NCI-H1048 (cell line): Measurements from ENCODE around the gene ST14.
"Not testable (repeated sequence)": the region's sequence is repeated elsewhere in the genome, so short reads cannot be mapped to it uniquely, and the experiment has no call there.

Experiments used
- DNase-seq: peaks from one replicate; lab custom pipeline; 2025; lab: John Stamatoyannopoulos, UW

Gene ST14

DNA sequence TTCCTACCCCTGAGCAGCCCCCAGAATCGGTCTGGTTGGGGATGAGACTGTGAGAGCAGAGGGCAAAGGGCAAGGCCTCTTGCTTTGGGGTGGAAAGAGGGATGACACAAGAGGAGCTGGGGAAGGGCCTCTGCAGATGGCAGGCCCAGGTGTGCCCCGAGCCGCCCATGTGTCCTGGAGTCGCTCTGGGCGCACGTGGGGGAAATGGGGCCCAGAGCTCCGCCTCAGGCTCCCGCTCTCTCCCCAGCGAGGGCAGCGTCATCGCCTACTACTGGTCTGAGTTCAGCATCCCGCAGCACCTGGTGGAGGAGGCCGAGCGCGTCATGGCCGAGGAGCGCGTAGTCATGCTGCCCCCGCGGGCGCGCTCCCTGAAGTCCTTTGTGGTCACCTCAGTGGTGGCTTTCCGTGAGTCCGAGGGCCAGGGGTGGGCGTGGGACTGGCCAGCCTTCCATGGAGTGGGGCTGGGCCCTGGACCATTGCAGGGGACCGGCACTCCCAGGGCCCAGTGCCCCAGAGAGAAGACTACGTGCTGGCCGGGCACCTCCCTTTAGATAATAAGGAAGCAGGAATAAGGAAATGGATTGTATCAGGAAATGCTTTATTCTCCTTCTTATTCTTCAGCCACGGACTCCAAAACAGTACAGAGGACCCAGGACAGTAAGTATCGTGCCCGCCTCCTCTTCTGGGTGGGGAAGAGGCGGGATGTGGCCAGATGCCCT lies 30.1 kb downstream of the ST14 start:
- DNase-seq: no peak

DNA sequence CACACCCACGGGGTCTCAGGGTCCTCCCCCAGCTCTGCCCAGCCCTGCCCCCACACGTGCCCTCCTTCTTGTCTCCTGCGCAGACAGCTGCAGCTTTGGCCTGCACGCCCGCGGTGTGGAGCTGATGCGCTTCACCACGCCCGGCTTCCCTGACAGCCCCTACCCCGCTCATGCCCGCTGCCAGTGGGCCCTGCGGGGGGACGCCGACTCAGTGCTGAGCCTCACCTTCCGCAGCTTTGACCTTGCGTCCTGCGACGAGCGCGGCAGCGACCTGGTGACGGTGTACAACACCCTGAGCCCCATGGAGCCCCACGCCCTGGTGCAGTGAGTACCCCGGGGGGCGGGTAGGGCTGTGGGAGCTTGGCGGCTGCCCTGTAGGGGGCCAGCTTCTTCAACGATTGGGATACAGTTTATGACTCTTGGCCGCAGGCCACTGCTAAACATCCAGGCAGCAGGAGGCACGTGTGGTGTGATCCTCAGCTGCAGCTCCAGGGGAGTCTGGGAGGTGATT lies 30.8 kb downstream of the ST14 start:
- DNase-seq: no peak

DNA sequence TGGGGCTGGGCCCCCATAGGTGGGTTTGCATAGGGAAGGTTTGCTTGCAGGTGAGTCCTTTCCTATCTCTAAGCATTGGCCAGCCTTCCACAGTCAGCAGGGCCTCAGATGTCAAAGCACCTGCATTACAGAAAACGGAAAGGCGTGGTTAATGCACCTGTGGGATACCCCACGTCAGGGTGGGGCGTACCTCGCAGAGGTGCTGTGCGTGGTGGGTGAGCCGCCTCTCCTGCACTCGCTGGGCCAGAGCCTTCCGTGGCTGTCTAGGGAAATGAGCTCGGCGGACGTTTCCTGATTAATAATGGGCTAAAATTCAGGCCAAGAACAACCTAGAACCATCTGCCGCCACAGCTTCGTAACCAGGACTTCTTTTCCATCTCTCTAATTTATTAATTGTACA lies 32.3 kb downstream of the ST14 start:
- DNase-seq: no peak

DNA sequence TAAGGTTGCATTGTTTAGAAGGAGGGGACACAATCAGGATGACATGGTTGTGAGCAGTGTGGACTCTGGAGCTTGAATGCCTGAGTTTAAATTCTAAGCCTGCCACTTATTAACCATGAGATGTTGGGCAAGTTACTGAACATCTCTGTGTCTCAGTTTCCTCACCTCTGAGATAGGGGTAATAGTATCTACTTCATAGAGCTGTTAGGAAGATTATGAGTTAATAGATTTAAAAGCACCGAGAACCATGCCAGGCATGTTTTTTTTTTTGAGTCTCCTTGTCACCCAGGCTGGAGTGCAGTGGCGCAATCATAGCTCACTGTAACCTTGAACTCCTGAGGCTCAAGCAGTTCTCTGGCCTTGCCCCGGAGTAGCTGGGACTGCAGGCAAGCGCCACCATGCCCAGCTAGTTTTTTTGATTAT lies 33.3 kb downstream of the ST14 start:
- DNase-seq: no peak

DNA sequence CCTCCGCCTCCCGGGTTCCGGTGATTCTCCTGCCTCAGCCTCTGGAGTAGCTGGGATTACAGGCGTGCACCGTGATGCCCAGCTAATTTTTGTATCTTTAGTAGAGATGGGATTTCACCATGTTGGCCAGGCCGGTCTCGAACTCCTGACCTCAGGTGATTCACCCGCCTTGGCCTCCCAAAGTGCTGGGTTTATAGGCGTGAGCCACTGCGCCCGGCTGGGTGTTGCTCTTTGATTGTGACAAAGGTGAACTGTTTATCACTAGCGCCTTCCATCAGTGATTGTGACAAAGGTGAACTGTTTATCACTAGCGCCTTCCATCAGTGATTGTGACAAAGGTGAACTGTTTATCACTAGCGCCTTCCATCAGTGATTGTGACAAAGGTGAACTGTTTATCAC lies 34.0 kb downstream of the ST14 start:
- DNase-seq: not testable (repeated sequence)

DNA sequence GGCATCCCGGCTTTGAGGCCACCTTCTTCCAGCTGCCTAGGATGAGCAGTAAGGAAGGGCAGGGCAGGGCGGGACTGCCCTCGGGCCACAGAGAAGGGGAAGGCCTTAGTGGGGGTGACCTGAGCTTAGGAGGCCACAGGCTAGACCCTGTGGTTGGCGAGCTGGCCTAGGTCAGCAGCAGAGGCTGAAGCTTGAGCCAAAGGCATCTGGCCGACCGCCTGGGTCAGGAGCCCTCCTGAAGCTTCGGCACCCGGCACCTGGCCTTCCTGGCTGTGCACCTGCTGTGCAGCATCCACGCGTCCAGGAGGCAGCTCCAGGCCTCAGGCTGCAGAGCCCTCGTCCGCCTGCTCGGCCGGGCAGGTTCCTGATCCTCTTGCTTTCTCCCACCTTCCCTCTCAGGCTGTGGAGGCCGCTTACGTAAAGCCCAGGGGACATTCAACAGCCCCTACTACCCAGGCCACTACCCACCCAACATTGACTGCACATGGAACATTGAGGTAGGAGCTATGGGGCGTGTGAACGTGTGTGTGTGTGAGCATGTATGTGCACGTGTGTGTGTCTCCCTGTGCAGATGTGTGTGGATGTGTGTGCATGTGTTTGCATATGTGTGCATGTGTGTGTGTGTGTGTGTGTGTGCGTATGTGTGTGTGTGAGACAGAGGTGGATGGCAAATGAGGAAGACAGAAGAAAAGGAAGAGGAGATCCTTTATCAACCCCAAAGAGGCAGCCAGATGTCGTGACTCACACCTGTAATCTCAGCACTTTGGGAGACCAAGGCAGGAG lies 34.9 kb downstream of the ST14 start:
- DNase-seq: no peak

DNA sequence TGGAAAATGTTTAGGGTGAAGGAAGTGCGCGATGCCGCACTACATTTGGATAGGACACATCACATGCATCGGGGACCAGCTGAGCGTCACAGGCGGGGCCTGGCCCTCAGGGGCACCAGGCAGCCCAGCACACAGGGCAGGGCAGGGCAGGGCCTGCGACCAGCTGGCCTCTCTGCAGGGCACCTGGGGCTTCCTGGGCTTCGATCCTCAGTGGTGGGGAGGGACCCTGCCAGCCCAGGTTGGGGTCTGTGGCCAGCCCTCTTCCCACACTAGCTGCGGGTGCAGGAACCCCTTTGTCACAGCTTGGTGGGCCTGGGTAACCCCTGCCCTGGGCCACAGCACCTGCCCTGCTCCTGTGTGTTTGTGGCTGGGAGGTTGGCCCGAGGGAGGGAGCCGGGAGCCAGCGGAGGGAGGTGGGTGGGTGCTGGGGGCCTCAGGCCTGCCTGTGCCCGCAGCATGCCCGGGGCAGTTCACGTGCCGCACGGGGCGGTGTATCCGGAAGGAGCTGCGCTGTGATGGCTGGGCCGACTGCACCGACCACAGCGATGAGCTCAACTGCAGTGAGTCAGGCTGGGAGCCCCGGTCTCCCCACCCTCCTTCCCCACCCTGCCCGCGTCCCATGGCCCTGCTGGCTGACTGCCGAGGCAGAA lies 37.9 kb downstream of the ST14 start:
- DNase-seq: no peak

DNA sequence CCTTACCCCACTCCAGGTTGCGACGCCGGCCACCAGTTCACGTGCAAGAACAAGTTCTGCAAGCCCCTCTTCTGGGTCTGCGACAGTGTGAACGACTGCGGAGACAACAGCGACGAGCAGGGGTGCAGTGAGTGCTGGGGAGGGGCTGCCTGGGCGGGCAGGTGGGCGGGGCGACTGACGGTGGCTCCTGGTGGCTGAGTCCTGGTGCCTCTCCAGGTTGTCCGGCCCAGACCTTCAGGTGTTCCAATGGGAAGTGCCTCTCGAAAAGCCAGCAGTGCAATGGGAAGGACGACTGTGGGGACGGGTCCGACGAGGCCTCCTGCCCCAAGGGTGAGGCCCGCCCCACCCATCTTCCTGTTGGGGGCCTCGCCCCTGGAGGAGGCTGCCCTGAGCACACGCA lies 38.7 kb downstream of the ST14 start:
- DNase-seq: no peak

DNA sequence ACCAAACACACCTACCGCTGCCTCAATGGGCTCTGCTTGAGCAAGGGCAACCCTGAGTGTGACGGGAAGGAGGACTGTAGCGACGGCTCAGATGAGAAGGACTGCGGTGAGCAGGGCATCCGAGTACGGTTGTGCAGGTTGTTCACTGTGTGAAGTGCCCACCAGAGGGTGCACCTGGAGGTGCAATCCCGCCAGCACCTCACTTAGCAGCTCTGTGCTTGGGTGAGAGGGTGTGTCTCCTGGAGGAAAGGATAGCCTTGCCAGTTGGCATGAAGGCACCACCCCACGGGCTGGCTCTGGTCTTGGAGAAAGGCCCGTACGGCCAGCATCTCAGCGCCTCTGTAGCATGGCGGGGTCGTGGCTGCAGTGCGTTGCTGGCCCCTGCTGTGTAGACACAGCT lies 39.4 kb downstream of the ST14 start:
- DNase-seq: no peak

DNA sequence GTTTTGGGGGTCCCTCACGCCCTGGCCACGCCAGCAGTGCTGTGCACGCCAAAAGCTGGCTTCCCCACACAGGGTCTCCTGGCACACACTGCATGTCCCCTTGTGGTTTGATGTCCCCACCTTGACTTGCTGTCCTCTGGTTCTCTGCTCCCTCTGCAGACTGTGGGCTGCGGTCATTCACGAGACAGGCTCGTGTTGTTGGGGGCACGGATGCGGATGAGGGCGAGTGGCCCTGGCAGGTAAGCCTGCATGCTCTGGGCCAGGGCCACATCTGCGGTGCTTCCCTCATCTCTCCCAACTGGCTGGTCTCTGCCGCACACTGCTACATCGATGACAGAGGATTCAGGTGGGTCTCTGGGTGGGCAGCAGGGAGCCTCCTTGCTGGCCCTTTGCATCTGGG lies 40.2 kb downstream of the ST14 start:
- no peak for DNase-seq

DNA sequence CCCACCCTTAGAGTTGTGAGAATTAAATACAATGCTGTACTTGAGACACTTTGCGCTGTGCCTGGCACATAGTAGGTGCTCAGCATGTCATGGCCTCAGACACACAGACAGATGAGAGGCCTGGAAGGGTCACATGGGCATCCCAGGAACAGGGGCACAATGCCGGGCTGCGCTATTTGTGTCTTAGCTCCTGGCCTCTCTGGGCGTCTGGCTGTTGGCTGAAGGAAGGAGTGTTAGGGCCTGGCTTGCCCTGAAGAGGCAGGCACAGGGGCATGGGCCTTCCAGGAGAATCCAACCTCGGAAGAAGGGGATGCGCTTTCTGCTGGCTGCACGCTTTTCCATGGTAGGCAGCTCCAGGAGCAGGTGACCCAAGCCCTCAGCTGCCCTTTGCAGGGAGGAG lies 41.4 kb downstream of the ST14 start:
- DNase-seq: no peak

DNA sequence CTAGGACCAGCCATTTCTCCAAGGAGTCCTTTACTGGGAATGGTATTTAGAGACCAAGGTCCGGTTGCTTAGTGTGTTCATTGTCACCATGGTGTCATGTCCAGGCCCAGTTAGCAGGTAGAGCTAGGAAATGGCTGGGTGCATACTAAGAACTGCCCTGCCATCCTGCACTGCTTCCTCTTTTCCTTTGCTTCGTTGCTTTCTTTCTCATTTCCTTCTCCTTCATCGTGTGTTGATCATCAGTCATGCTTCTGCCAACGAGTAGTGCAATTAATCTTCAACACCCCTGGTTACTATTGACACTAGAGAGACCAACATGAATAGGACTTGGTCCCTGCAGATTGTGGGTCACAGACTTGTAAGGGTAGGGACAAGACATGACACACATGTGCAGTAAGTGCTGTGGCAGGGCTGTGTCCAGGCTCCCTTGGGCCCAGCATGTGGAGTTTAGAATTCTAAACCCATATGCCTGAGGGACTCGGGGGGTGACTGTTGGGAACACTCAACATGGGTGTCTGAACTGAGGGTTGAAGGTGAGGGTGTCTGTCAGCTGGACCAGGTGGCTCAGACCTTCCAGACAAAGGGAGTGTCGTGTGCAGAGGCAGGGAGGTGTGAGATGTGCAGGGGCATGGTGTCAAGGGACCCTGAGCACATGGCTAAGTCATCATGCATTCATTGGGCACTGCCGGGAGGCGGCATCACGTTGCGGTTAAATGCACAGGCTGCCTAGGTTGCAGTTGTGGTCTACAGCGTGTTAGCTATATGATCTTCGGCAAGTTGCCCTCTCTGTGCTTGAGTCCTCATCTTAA lies 42.6 kb downstream of the ST14 start:
- DNase-seq: no peak

DNA sequence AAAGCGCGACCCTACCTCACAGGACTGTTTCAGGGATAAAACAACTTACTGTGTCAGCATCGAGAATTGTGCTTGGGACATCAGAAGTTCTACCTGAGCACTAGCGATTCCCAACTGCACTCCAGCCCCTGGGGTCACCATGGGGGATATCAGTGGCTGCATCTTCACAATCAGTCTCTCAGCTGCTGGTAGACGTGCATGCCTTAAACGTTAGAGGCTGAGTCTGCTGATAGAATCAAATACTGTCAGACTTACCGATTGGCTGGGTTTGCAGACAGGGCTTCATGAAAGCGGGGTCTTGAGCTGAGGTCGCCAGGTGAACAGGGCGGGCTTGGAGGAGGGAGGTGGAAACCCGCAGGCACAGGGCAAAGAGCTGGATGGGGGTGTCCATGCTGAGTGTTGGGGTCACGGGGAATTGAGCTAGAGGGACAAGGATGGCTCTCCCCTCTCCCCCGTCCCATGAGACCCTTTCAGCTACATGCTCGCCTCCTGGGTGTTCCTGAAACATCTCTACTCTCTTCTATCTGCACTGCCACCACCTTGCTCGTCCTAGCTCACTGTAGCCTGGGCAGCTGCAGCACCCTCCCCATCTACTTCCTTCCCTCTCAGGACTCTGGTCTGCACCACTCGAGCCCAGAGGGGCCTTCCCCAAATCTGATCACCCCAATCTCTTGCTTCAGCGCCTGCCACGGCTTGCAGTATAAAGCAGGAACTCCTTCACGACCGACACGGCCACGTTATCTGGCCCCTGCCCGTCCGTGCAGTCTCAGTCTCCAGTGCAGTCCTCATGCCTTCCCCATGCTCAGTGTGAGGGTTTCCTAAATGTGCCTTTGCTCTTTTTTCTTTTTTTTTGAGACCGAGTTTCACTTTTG lies 43.5 kb downstream of the ST14 start:
- DNase-seq: no peak

DNA sequence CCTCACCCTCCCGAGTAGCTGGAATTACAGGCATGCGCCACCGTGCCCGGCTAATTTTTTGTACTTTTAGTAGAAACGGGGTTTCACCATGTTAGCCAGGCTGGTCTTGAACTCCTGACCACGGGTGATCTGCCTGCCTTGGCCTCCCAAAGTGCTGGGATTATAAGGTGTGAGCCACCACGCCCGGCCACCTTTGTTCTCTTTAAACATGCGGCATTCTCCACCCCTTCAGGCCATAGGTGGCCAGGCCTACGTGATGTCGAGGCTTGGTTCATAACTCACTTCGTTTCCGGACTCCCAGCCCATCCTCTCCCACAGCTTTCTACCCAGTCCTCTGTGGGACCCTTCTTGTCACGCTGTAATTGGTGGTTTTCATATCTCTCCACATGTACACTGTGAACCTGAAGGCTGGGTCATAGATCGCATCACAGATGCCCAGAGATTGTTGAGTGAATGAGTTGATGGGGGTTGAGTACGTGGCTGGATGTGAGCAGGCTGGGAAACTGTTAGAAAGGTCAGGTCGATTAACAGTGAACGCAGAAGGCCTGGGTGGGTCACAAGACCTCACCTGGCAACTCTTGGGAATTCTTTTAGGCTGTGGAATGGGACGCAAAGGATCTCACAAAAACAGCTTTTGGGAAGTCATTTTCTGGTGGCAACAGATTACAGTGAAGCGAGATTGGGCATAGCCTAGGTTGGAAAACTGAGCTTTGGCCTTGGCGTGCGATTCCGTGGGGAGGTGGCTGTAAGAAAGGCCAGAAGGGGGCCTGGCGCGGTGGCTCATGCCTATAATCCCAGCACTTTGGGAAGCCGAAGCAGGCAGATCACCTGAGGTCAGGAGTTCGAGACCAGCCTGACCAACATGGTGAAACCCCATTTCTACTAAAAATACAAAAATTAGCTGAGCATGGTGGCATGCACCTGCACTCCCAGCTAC lies 44.5 kb downstream of the ST14 start:
- DNase-seq: no peak

DNA sequence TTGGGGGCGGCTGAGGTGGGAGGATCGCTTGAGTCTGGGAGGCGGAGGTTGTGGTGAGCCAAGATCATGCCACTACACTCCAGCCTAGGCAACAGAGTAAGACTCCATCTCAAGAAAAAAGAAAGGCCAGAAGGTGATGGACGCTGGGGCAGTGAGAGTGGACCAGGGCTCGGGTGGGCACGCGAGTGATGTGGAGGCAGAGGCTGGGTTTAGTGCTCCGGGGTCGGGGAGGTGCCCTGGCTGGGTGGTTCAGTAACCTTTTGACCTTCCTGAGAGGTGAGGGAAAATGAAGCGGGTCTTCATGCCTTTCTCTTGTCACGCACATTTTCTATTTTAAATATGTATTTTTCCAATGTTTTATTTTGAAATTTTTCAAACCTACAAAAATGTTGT lies 45.1 kb downstream of the ST14 start:
- DNase-seq: no peak

DNA sequence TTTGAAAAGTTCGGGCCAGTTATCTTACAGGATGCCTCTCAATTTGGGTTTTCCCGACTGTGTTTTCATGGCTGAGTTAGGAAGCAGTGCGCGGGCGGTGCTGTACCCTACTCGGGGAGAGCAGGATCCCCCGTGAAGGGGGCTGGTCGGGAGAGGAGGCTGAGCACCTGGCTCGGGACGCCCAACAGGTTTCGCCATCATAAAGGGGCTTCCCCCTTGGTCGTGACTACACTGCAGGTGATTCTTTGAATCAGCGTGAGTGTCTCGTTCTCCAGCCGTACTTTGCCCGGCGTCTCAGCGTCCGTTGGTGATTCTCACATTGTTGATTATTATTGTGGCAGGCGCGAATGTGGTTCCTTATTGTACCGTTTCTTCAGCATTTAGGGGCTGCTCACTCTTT lies 46.6 kb downstream of the ST14 start:
- no peak for DNase-seq

DNA sequence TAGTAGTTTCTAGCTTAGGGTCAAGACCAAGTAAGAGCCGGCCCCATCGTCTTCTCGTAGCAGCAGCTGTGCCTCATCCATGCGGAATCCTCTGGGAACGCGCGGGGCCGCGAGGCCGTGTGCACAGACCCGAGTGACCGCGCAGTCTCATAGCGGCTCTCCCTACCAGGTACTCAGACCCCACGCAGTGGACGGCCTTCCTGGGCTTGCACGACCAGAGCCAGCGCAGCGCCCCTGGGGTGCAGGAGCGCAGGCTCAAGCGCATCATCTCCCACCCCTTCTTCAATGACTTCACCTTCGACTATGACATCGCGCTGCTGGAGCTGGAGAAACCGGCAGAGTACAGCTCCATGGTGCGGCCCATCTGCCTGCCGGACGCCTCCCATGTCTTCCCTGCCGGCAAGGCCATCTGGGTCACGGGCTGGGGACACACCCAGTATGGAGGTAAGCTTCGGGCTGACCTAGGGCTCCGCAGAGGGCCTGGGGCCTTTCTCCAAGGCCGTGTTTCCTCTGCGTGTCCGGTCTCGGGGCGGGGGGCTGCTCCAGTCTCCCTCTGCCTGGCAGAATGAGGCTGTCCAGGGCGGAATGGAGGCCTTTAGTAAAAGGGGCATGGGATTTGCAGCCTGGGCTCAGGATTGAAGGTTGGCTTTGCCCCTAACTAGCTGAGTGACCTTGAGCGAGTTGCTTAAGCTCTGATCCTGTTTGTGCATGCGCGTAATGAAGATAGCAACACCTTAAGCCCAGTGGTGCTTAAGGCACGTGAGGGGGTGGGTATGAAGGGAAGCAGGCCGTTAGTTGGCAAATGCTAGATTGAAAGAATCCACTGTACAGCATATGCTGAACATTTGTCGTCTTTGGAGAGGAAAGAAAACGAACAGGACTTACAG lies 48.9 kb downstream of the ST14 start:
- no peak for DNase-seq

DNA sequence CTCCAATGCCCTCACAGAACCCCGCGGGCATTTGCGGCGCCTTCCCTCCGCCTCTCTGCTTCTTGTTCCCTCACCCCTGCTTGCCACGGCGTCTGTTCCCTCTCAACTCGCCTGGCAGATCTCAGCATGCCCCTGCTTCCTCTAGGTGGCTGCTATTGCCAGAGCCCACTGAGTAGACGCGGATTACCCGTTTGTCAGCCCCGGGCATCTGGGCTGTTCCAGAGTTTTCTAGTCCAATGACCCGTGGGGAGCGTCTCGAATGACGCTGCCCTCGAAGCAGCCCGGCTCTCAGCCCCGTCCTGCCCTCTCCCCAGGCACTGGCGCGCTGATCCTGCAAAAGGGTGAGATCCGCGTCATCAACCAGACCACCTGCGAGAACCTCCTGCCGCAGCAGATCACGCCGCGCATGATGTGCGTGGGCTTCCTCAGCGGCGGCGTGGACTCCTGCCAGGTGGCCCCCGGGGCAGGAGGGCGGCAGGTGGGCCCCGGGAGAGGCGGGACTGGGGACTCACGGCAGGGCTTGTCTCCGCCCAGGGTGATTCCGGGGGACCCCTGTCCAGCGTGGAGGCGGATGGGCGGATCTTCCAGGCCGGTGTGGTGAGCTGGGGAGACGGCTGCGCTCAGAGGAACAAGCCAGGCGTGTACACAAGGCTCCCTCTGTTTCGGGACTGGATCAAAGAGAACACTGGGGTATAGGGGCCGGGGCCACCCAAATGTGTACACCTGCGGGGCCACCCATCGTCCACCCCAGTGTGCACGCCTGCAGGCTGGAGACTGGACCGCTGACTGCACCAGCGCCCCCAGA lies 49.7 kb downstream of the ST14 start:
- DNase-seq: no peak
